OCI-LY7 (cell line): ENCODE results near the gene TRIM37. TPM values are rescaled to one million over a fixed set of nuclear protein-coding genes. Genes with fewer than 3 reads are reported as not detected.

Experiments
- BruUV-seq: library from RNA; stranded (reverse); fragments of 400-500 nt; replicated peaks from 2 replicates; lab custom pipeline; 2021; lab: Mats Ljungman, UMichigan
- CTCF ChIA-PET: fragments of 300-600 bp; sonication (Branson Sonifier 250); formaldehyde crosslinking; loops from one replicate; lab custom pipeline; 2022; ENCODE audit warnings: antibody characterized with exemption; ENCODE audit not compliant: unreplicated experiment; lab: Charles Lee
- POLR2A ChIA-PET: fragments of 300-600 bp; sonication (Branson Sonifier 250); formaldehyde crosslinking; loops from one replicate; lab custom pipeline; 2022; ENCODE audit warnings: antibody characterized with exemption; lab: Charles Lee
- DNase-seq: peaks from one replicate; pipeline ENCODE4 v3.0.0-alpha.2; 2015; ENCODE audit warnings: low spot score
- H2AFZ ChIP-seq: fragments of 200-600 bp; sonication (generic), shearing (Covaris generic); 2 replicates; pipeline ENCODE4 v1.6.1; 2014; ENCODE audit warnings: mild to moderate bottlenecking, antibody characterized with exemption, low read length, moderate library complexity
- H3K27ac ChIP-seq: fragments of 200-600 bp; sonication (generic); 2 replicates; pipeline ENCODE4 v1.5.1; 2014; ENCODE audit warnings: mixed run types, low read depth, mild to moderate bottlenecking, moderate library complexity, low read length, inconsistent platforms; ENCODE audit not compliant: poor library complexity, severe bottlenecking
- H3K36me3 ChIP-seq: fragments of 200-600 bp; sonication (generic); 2 replicates; pipeline ENCODE4 v1.6.1; 2014; ENCODE audit warnings: mild to moderate bottlenecking, antibody characterized with exemption, low read length, moderate library complexity, mixed read lengths; ENCODE audit not compliant: insufficient read depth
- H3K4me1 ChIP-seq: fragments of 200-600 bp; sonication (generic); 2 replicates; pipeline ENCODE4 v1.5.1; 2014; ENCODE audit warnings: mild to moderate bottlenecking, low read length; ENCODE audit not compliant: insufficient read depth, poor library complexity, severe bottlenecking
- H3K4me2 ChIP-seq: fragments of 200-600 bp; sonication (generic); 2 replicates; pipeline ENCODE4 v1.6.1; 2014; ENCODE audit warnings: mild to moderate bottlenecking, low read length
- H3K4me3 ChIP-seq: fragments of 200-600 bp; sonication (generic); 2 replicates; pipeline ENCODE4 v1.5.1; 2014; ENCODE audit warnings: mild to moderate bottlenecking, low read depth, low read length; ENCODE audit not compliant: poor library complexity, severe bottlenecking
- H3K79me2 ChIP-seq: fragments of 200-600 bp; sonication (generic); 2 replicates; pipeline ENCODE4 v1.6.1; 2016; ENCODE audit warnings: low read depth, mild to moderate bottlenecking, low read length, moderate library complexity, mixed read lengths; ENCODE audit not compliant: insufficient read depth
- H3K9me2 ChIP-seq: fragments of 200-600 bp; sonication (generic); 2 replicates; pipeline ENCODE4 v1.6.1; 2016; ENCODE audit warnings: mild to moderate bottlenecking, low read length, mixed read lengths; ENCODE audit not compliant: insufficient read depth
- H3K9me3 ChIP-seq: fragments of 200-600 bp; sonication (generic); 2 replicates; pipeline ENCODE4 v1.6.1; 2014; ENCODE audit warnings: mild to moderate bottlenecking, mixed run types, low read length, mixed read lengths
- H4K20me1 ChIP-seq: fragments of 200-600 bp; sonication (generic); 2 replicates; pipeline ENCODE4 v1.6.1; 2014; ENCODE audit warnings: mild to moderate bottlenecking, antibody characterized with exemption, low read length, moderate library complexity, mixed read lengths; ENCODE audit not compliant: insufficient read depth
- EZH2phosphoT487 ChIP-seq: fragments of 200-600 bp; sonication (generic); IDR thresholded peaks from 2 replicates; pipeline ENCODE4 v1.6.1; 2018; ENCODE audit warnings: low read depth, borderline replicate concordance, mild to moderate bottlenecking, mixed run types, antibody characterized with exemption, low read length, moderate library complexity, mixed read lengths
- intact Hi-C: fragments of 100-400 bp; cut with micrococcal nuclease; formaldehyde crosslinking; loops from one replicate; pipeline ENCODE4 v1.10.0; 2022; ENCODE audit not compliant: unreplicated experiment
- total RNA-seq, 2 experiments: library from RNA; depleted of rRNA in 1 of 2; stranded (reverse); fragments of >200 nt in 1 of 2; shearing (Covaris generic) in 1 of 2; gene quantifications; 2 replicates each; pipeline ENCODE4 v1.2.3, GENCODE V29; 2014 to 2022
- TF ChIP-seq, protein P1 (sequence below): fragments of 200-600 bp; sonication (generic); conservative IDR thresholded peaks from 2 replicates; pipeline ENCODE4 v1.5.1; 2014; ENCODE audit warnings: mild to moderate bottlenecking, antibody characterized with exemption, low read length, moderate library complexity, mixed read lengths

The TRIM37 gene
- total RNA-seq, 2 experiments from 2014 or later, result 27.9 to 35.4 TPM

DNA sequence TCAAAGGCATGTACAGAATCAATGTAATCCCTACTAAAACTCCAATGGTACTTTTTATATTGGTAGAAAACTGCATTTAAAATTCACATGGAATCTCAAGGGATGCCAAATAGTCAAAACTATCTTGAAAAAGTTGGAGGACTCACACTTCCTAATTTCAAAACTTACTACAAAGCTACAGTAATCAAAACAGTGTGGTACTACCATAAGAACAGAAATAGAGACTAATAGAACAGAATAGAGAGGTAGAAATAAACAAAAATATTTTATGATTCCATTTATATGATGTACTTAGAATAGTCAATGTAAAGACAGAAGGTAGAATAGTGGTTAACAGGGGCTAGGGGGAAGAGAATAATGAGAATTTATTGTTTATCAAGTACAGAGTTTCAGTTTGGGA, 8.8 kb downstream of the TRIM37 start:
- TF ChIP-seq, protein P1, sequence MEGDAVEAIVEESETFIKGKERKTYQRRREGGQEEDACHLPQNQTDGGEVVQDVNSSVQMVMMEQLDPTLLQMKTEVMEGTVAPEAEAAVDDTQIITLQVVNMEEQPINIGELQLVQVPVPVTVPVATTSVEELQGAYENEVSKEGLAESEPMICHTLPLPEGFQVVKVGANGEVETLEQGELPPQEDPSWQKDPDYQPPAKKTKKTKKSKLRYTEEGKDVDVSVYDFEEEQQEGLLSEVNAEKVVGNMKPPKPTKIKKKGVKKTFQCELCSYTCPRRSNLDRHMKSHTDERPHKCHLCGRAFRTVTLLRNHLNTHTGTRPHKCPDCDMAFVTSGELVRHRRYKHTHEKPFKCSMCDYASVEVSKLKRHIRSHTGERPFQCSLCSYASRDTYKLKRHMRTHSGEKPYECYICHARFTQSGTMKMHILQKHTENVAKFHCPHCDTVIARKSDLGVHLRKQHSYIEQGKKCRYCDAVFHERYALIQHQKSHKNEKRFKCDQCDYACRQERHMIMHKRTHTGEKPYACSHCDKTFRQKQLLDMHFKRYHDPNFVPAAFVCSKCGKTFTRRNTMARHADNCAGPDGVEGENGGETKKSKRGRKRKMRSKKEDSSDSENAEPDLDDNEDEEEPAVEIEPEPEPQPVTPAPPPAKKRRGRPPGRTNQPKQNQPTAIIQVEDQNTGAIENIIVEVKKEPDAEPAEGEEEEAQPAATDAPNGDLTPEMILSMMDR, result no peak
- no peak for TF ChIP-seq EZH2phosphoT487
- Histone ChIP-seq H3K9me3 (peaks cover 11% of the 10 kb centered on the region; the same call in 1 of the 2 replicates), H4K20me1 (peaks cover 4% of the 10 kb centered on the region; the same call in 1 of the 2 replicates), H3K4me2 (no peak overlapping the region), H3K4me3 (no peak overlapping the region), H3K36me3 (peaks cover 70% of the 10 kb centered on the region), H3K9me2 (no peaks in the 10 kb centered on the region), H3K27ac (no peak overlapping the region), H3K79me2 (peaks cover 81% of the 10 kb centered on the region), H3K4me1 (no peaks in the 10 kb centered on the region), H2AFZ (no peak overlapping the region)
- intact Hi-C loops, result no loop called here
- ChIA-PET POLR2A (interaction anchor here (0.7 kb wide), 1 partner anchor 12 kb away, joined by 3 read pairs; no protein-coding TSS in a partner anchor), CTCF (no interaction called here)
- no TSS peak for BruUV-seq
- DNase-seq, result no peak

DNA sequence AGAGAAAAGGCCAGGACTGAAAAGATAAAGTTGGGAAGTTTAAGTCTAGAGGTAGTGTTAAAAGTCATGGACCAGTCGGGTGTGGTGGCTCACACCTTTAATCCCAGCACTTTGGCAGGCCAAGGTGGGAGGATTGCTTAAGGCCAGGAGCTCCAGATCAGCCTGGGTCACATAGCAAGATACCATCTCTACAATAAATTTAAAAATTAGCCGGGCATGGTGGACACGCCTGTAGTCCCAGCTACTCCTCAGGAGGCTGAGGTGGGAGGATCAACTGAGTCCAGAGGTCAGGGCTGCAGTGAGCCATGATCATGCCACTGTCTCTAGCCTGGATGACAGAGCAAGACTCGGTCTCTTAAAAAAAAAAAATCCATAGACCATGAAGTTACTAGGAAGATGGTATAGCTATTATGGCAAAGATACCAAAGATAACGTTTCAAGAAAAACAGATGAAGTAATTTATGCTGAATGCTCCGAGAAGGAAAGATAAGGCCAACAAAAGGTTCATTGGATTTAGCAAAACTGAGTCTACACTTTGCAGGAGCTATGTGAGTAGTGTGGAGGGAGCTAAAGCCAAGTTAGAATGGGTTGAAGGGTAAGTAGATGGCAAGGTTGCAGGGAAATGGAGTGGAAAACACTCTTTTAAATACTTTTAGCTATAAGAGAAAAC, 11.7 kb downstream of the TRIM37 start:
- no peak overlapping the region for H2AFZ ChIP-seq
- POLR2A ChIA-PET, result interaction anchor here (0.6 to 1.5 kb wide), 4 partner anchors 12 to 463 kb away, joined by 3 to 8 read pairs (median 4); partner anchors contain the start of gene TRIM37
- BruUV-seq, result no TSS peak

More for the DNA sequence above, 11.7 kb downstream of the TRIM37 start:
- CTCF ChIA-PET, result no interaction called here
- intact Hi-C loops, result no loop called here
- Histone ChIP-seq H3K4me3 (no peak overlapping the region), H3K9me2 (no peaks in the 10 kb centered on the region), H3K79me2 (peaks cover 77% of the 10 kb centered on the region), H3K9me3 (peaks cover 11% of the 10 kb centered on the region; the same call in 1 of the 2 replicates), H3K4me2 (no peak overlapping the region), H3K36me3 (peaks cover 58% of the 10 kb centered on the region), H3K4me1 (no peaks in the 10 kb centered on the region), H4K20me1 (no peaks in the 10 kb centered on the region), H3K27ac (no peak overlapping the region)
- TF ChIP-seq EZH2phosphoT487, result no peak
- TF ChIP-seq, protein P1, result no peak
- DNase-seq, result no peak
